Breast epithelium (tissue), 3 donors: Measurements from ENCODE around the gene B4GALNT1.

Experiments
- CTCF ChIP-seq, 3 donors: fragments of 450-650 bp; IDR thresholded peaks; one replicate each; pipeline ENCODE4 v1.5.1; 2016 to 2017; ENCODE audit warnings: antibody characterized with exemption in 3 of 3, mild to moderate bottlenecking in 3 of 3, moderate library complexity in 3 of 3
- POLR2A ChIP-seq: fragments of 450-650 bp; IDR thresholded peaks from one replicate; pipeline ENCODE4 v1.6.1; 2016; ENCODE audit warnings: antibody characterized with exemption, mild to moderate bottlenecking, moderate library complexity
- POLR2AphosphoS5 ChIP-seq, 3 donors: sonication (generic); formaldehyde crosslinking; IDR thresholded peaks; one replicate each; pipeline ENCODE4 v1.6.1; 2017; ENCODE audit warnings: antibody characterized with exemption in 3 of 3

- TF ChIP-seq POLR2A (no peak), CTCF (IDR thresholded peaks at IDR 0.05) (no peak), POLR2AphosphoS5 (IDR thresholded peaks at IDR 0.05) (no peak)
Measured at GRCh38 chr12:57606399-57606798, 26.6 kb downstream of the B4GALNT1 start.
